HG03432 (cell line): ENCODE measurements around the gene FGGY.
"Not testable (repeated sequence)": the region's sequence is repeated elsewhere in the genome, so short reads cannot be mapped to it uniquely, and the experiment has no call there.

Experiments used
- ATAC-seq: cut with Tn5 transposase; IDR thresholded peaks from one replicate; pipeline ENCODE4 v1.9.1; 2021; ENCODE audit warnings: mild to moderate bottlenecking, moderate library complexity; ENCODE audit not compliant: unreplicated experiment

The FGGY gene

GRCh38 chr1:59433440-59433813, 136.5 kb downstream of the FGGY start:
- no peak for ATAC-seq

DNA sequence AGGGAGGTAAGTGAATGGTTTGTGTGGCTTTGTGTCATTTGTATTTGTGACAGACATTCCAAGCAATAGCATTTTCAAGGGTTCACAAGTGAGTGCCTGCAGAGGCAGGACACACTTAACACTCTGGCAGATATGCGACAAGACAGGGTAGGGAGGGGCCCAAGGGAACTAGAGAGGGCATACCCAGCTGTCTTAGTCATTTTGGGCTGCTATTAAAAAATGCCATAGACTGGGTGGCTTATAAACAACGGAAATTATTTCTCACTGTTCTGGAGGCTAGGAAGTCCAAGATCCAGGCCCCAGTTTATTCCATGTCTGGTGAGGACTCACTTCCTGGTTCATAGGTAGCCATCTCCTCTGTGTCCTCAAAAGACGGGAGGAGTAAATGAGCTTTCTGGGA, 137.4 kb downstream of the FGGY start:
- ATAC-seq = no peak

- ATAC-seq = no peak
Measured at GRCh38 chr1:59436637-59437036, 139.7 kb downstream of the FGGY start.

DNA sequence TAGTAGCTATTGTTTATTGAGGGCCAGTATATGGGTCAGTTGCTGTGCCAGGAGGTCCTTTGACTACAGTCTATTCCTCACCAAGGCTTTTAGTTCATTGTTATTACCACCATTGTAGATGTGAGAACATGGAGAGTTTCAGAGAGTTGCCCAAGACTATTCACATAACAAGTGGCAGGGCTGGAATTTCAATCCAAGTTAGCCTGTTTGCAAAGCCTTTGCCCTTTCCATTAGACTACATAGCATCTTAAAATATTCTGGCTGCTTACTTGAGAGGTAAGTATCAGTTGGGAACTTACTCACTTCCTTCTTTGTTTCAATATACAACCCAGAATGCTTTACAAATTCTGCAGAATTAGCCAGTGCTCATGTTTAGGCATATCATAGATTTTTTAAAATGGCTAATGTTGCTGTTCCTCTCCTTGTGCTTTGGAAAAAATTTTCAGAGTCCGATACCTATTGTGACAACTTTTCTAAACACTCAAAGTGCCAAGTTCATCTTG, 141.2 kb downstream of the FGGY start:
- ATAC-seq = no peak

DNA sequence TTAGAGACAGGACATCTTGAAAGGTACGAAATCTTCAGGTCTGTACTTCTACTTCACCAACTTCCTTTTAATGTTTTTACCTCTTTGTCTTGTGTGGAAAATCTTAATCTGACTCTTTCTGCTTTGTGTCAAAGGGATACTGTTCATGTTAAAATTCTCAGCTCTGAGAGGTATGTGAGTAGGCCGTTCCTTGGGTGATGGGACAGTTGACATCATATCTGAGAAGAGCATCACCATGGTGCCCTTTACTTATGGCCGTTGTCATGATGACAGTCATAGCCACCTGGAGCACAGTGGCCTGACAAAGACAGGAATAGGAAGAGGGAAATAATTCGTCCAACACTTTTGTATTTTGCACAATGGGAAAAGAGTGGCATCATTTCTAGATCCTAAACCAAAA, 145.6 kb downstream of the FGGY start:
- no peak for ATAC-seq

DNA sequence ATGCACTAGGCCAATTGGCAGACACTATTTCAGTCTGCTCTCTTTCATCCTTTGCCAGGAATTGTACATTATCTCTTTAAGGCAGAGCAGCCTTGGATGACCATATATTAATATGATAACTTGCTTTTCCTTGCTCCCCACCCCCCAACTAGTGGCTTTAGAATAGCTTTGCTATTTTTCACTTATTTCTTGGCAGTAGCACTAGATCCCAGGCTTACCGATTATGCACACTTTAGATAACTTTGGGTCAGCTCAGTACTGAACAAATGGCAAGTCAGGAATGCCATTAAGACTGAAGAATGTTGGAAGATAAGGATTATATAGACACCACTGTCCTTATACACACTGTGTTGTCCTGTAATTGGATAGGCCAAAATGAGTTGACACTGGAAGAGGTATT, 146.4 kb downstream of the FGGY start:
- no peak for ATAC-seq

- ATAC-seq = no peak
Measured at GRCh38 chr1:59444520-59444919, 147.6 kb downstream of the FGGY start.

- no peak for ATAC-seq
Measured at GRCh38 chr1:59445040-59445439, 148.1 kb downstream of the FGGY start.

GRCh38 chr1:59446257-59446901, 149.5 kb downstream of the FGGY start:
- ATAC-seq = no peak

DNA sequence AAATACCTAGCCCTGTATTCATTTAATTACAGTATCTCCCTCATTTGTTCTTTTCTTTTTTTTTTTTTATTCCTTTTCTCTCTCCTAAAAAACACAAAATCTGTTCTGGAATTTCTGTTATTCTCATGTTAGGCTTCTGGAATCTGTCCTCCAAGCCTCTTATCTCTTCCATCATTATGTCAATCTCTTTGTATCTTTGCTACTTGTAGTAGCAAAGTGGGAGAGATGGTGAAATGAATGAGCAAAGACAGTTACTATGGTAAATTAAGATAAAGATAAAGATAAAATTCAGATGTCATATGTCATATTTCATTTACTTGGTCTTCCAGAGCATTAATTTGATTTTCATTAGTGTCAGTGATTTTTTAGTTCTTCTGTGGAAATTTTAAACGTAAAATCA, 155.1 kb downstream of the FGGY start:
- ATAC-seq = no peak

DNA sequence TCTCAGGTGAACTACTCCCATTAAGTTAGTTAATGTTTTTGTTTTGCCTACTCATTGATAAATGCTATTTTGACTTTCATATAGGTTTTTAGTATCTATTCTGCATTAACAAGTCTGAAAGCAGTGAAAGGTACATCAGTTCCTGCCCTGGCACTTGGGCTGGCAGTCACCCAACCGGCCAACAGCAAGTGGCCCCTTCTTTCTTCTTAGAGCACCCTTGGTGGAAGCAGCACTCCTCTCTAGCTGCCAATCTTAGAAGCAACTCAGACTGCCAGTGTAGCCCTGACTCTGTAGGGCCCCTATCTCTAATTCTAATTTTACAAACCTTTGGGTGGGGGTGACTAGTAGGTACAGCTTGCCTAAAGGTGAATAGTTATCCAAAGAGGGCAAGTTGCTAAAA, 155.7 kb downstream of the FGGY start:
- no peak for ATAC-seq

DNA sequence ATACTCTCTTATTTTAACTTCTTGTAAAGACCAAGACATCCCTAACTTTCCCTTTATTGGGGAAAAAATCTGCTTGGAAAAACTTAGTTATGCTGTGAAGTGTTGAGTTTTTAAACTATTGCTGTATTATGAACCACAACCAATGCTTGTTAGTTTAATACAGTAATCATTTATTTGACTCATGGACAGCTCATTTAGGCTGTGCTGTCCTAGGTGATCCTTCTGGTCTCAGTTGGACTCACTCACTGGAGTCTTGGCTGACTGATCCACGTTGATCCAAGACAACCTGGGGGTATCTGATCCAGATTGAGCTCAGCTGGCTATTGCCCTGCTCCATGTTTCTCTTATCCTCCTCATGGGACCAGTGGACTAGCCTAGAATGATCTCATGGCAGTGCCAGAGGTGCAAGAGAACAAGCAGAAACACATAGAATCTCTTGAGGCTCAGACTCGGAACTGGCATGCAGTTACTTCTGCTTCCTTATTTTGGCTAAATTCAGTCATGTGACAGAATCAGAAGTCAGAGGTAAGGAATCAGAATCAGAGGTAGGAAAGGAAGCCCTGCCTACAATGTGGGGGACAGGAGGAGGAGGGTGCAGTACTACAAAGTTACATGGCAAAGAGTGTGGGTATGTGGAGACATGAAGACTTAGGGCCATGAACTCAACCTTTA, 156.5 kb downstream of the FGGY start:
- ATAC-seq = no peak

DNA sequence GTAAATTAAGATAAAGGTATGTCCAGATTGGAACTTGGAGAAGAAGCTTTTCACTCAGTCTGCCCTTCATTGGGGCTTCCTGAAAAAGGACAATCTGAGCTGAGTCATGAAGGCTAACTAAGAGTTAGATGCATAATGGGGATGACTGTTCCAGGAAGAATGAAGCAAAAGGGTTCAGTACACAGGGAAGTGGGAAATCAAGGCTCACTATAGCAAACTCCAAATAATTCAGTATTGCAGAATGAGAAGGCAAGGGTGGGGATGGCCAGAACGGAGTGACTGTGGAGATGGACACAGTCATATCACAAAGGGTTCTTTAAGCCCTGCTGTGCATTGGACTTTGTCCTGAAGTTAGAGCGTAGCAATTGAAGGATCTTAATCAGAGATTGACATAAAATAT, 158.3 kb downstream of the FGGY start:
- no peak for ATAC-seq

DNA sequence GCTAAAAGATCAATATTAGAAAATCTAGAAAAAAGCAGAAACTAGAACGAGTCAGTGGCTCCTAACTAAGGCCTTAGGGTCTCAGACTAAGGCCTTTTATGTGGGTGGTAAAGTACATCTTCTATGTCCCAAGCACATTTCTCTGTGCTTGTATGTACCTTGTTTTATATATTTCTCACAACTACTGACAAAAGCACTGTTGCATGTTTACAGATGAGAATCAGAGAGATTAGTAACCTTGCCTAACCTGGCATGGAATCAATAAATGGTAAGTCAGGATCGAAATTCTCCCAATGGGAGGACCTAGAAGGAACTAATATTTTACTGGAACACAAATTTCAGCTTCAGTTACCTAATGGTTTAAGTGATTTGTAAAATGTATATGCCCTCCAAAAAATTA, 160.9 kb downstream of the FGGY start:
- no peak for ATAC-seq

GRCh38 chr1:59458884-59459283, 162.0 kb downstream of the FGGY start:
- no peak for ATAC-seq

DNA sequence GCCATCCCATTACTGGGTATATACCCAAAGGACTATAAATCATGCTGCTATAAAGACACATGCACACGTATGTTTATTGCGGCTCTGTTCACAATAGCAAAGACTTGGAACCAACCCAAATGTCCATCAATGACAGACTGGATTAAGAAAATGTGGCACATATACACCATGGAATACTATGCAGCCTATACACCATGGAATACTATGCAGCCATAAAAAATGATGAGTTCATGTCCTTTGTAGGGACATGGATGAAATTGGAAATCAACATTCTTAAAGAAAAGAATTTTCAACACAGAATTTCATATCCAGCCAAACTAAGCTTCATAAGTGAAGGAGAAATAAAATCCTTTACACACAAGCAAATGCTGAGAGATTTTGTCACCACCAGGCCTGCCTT, 166.0 kb downstream of the FGGY start:
- ATAC-seq = not testable (repeated sequence)

- ATAC-seq = not testable (repeated sequence)
Measured at GRCh38 chr1:59465478-59465877, 168.6 kb downstream of the FGGY start.

- ATAC-seq = no peak
Measured at GRCh38 chr1:59468828-59469428, 172.0 kb downstream of the FGGY start.

DNA sequence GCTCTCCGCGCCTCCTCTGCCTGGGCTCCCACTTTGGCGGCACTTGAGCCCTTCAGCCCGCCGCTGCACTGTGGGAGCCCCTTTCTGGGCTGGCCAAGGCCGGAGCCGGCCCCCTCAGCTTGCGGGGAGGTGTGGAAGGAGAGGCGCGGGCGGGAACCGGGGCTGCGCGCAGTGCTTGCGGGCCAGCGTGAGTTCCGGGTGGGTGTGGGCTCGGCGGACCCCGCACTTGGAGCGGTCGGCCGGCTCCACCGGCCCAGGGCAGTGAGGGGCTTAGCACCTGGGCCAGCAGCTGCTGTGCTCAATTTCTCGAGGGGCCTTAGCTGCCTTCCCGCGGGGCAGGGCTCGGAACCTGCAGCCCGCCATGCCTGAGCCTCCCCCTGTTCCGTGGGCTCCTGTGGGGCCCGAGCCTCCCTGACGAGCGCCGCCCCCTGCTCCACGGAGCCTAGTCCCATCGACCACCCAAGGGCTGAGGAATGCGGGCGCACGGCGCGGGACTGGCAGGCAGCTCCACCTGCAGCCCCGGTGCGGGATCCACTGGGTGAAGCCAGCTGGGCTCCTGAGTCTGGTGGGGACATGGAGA, 175.2 kb downstream of the FGGY start:
- ATAC-seq = not testable (repeated sequence)

DNA sequence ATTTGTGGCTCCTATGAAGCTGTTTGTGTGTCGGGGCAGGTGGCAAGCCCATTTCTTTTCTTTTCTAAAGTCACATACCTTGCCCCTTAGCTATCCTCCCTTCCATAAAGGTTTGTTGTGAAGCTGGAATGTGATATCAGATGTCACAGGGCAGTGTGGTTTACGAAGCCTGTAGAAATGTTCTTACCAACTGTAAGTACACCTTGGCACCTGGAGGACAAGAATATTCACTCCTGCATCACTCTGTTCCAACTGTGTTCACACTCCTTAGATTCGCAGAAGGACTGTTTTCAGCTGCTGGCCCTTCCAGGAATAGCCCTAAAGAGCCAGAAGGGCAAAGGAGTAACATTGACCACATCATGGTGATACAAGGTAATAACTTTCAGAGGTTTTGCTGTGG, 176.9 kb downstream of the FGGY start:
- no peak for ATAC-seq

DNA sequence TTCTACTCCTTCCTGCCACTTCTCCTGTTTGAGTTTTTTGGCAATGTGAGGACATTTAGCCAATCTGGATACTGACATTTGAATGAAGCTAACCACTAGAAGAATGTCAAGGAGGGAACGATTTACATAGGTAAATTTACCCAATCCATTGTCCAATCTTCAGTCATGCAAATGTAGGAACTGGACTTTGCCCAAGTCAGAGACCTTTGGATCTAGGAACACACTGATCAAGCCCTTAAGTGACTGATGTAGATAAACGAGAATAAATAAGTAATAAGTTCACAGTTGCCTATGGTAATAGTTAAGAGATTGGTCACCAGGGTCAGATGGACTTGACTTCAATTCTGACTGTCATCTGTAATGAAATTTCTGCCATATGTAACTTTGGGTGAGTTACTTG, 177.6 kb downstream of the FGGY start:
- ATAC-seq = no peak

DNA sequence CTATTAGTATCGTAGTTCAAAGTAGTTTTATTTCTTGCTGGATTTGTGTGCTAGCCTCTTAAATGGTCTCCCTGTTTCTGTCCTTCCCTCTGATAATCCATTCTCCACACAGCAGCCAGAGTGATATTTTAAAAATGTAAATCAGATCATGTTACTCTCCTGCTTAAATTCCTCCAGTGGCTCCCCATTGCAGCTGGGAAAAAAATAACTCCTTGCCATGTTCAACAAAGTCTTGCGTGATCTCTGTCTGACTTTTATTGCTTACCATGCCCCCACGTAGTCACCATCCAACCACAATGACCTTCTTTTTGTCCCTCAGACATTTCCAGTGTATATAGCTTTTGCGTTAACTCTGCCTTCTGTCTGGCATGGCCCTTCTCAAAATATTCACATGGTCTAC, 178.8 kb downstream of the FGGY start:
- ATAC-seq = no peak
